ENCODE results near the gene ENOX1.

The ENOX1 gene

DNA sequence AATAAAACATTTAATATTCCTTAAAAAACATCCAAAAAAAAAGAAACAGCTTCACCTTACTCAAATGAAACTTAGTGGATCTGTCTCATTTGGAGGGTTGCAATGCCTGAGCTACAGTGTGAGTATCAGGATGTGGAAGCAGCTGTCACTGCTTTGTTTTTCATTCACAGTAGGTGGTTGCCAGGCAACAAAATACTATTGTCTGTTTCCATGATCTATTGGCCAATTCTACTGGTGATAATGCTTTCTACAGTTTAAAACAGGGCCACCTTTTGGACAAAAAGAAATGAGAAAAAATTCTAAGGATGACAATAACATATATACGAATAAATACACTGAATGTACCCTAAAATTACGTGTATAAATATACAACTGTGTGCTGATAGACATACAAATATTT lies 3.0 kb downstream of the ENOX1 start:
- TF ChIP-seq, protein P1, sequence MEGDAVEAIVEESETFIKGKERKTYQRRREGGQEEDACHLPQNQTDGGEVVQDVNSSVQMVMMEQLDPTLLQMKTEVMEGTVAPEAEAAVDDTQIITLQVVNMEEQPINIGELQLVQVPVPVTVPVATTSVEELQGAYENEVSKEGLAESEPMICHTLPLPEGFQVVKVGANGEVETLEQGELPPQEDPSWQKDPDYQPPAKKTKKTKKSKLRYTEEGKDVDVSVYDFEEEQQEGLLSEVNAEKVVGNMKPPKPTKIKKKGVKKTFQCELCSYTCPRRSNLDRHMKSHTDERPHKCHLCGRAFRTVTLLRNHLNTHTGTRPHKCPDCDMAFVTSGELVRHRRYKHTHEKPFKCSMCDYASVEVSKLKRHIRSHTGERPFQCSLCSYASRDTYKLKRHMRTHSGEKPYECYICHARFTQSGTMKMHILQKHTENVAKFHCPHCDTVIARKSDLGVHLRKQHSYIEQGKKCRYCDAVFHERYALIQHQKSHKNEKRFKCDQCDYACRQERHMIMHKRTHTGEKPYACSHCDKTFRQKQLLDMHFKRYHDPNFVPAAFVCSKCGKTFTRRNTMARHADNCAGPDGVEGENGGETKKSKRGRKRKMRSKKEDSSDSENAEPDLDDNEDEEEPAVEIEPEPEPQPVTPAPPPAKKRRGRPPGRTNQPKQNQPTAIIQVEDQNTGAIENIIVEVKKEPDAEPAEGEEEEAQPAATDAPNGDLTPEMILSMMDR (IDR thresholded peaks at IDR 0.05; ENCODE audit: extremely low read depth, insufficient read depth, missing control alignments): no peak
- DNase-seq (ENCODE audit: low spot score): peak; percentile 25
- in situ Hi-C loops (cut with MboI; ENCODE audit: low pct_unique_long_range_greater_than_20kb, low sequenced_read_pairs, unreplicated experiment): no loop called here

DNA sequence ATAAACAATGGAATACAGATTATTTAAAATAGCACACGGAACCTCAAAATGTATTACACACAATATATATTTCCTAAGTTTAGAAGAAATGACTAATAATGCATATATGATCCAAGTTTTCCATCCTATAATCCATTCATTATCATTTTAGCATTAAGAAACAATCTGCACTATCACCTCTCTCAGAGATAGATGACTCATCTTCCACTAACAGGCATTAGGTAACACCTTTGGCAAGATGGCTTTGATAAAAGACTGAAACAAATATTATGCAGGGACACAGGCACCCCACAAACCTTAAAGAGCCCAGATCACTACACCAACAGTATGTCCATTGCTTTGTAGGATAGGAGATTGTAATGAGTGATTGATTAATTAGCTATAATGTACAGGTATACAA lies 4.1 kb downstream of the ENOX1 start:
- DNase-seq (ENCODE audit: low spot score): no peak
- in situ Hi-C loops (cut with MboI; ENCODE audit: low pct_unique_long_range_greater_than_20kb, low sequenced_read_pairs, unreplicated experiment): no loop called here
- TF ChIP-seq, protein P1 (IDR thresholded peaks at IDR 0.05; ENCODE audit: extremely low read depth, insufficient read depth, missing control alignments): no peak

DNA sequence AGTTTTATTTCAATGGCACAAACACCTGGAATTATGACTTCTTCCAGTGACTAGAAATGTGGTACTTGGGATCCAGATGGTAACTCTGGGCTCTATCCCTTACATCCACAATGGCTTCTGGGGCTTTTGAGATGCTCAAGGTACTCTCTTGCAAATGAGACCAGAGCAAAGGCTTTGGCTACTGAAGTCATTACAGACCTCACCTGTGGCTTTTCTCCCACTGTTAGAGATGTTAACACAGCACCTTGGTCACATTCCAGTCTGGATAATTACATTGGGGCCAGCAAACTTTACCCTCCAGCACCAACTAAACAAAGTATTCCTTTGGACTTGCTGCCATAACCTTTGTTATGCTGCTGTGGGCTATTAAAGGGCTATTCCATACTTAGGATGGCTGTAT lies 6.1 kb downstream of the ENOX1 start:
- in situ Hi-C loops (cut with MboI; ENCODE audit: low pct_unique_long_range_greater_than_20kb, low sequenced_read_pairs, unreplicated experiment): no loop called here
- DNase-seq (ENCODE audit: low spot score): no peak
- TF ChIP-seq, protein P1 (IDR thresholded peaks at IDR 0.05; ENCODE audit: extremely low read depth, insufficient read depth, missing control alignments): no peak

DNA sequence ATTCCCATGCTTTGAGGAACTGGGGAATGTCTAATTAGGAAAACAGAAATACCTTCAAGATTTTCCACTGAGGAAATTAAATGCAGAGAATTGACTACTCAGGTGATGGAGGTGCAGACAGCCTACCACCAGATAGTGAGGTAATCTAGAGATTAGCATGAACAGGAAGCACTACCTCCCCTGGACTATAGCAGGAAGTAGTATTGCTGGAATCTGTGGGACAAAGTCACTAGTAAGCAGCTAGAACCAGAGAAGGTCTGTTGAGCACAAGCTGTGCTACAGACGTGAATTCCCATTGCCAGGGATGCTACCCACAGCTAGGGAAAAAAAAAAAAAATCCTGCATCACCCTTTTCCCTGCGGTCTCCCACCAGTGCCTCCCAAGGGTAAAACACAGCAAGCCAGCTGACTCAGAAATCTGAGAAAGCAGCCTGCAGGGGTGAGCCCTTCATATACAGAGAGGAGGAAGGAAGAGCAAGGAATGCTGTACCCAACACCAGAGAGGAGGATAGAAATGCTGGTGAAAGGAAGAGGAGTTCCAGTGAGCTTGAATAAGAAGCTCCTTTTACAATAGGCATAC lies 10.2 kb downstream of the ENOX1 start:
- TF ChIP-seq, protein P1 (IDR thresholded peaks at IDR 0.05; ENCODE audit: extremely low read depth, insufficient read depth, missing control alignments): no peak
- no peak for DNase-seq (ENCODE audit: low spot score)
- in situ Hi-C loops (cut with MboI; ENCODE audit: low pct_unique_long_range_greater_than_20kb, low sequenced_read_pairs, unreplicated experiment): no loop called here

DNA sequence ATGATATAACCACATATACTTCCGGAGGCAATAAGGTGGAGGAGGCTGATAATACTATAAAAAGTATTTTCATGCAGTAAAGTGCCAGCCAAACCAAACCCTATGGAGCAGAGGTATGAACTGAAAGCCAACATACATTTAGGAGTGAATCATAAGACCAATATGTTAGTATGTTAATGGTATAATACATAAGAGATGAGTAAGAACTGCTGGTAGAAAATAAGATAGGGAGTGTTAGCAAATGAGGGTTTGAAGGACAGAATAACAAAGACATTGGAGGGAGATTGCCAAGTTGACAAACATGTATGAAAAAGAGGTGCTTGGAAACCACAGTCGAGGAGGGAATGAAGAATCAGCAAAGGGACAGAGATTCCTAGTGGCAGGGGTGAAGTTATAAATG lies 10.8 kb downstream of the ENOX1 start:
- TF ChIP-seq, protein P1 (IDR thresholded peaks at IDR 0.05; ENCODE audit: extremely low read depth, insufficient read depth, missing control alignments): no peak
- no peak for DNase-seq (ENCODE audit: low spot score)
- in situ Hi-C loops (cut with MboI; ENCODE audit: low pct_unique_long_range_greater_than_20kb, low sequenced_read_pairs, unreplicated experiment): no loop called here

DNA sequence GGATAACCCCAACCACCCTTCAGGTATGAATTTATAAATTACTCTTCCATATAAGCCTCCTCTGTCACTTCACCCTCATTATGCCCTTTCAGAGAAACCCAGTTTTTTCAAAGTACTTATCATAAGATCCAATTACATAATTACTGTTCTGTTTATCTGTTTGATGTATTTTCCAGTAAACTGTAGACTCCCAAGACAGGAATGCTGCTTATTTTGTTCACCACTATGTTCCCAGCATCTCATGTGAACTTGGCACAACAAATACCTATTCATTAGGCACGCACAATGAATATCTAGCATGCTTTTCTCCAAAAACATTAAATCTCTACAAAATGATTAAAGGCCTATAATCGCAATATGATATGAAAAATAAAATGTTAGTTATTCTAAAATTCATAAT lies 13.2 kb downstream of the ENOX1 start:
- no peak for DNase-seq (ENCODE audit: low spot score)
- in situ Hi-C loops (cut with MboI; ENCODE audit: low pct_unique_long_range_greater_than_20kb, low sequenced_read_pairs, unreplicated experiment): no loop called here
- TF ChIP-seq, protein P1 (IDR thresholded peaks at IDR 0.05; ENCODE audit: extremely low read depth, insufficient read depth, missing control alignments): no peak

DNA sequence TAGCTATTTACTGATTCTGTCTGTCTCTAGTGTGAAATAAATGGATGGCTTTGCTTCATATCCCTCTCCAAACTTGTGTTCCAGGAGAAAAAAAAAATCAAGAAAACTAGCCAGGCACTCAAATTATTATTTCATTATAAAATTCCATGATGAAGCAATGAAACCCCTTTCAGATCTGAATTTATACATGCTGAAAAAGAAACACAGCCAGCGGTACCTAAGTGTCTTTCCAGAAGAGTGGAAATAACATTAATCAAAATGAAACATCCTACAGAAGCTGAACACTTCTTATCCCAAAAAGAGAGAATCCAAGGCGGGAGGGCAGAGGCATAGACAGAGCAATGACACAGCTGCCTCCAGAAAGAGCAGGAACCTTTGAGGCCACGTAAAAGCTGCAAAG lies 15.9 kb downstream of the ENOX1 start:
- no peak for DNase-seq (ENCODE audit: low spot score)
- in situ Hi-C loops (cut with MboI; ENCODE audit: low pct_unique_long_range_greater_than_20kb, low sequenced_read_pairs, unreplicated experiment): no loop called here
- TF ChIP-seq, protein P1 (IDR thresholded peaks at IDR 0.05; ENCODE audit: extremely low read depth, insufficient read depth, missing control alignments): no peak
